ENCODE measurements around the gene ALDH3A2.
"Not testable (repeated sequence)": the region's sequence is repeated elsewhere in the genome, so short reads cannot be mapped to it uniquely, and the experiment has no call there.

The ALDH3A2 gene

DNA sequence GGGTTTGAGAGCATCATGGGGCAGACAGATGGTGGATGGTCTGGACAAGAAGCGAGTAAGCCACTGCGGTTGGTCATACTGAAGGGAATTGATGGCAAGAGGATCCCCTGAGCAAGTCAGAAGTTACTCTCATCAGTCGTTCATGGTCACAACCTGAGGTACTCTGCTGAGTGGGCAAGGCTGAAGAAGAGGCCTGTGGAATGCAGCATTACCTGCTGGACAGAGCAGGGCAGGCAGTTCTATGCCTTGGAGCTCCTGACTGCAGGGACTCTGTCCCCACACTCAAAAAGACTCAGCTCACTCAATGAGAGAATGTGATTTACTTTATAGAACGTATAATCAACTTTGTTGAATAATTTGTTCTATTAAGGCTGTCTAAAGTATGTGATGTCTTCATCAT is 28.3 kb downstream of the ALDH3A2 start:
- no peak overlapping the region for H3K4me3 ChIP-seq (replicated peaks in 1 of 2; ENCODE audit: low read depth in 2 of 2, low read length in 2 of 2)
- no peak for DNase-seq (ENCODE audit: low read depth in 2 of 2)
- TF ChIP-seq CTCF (IDR thresholded peaks at IDR 0.05; ENCODE audit: low read depth, low read length): no peak

- no peak for DNase-seq (ENCODE audit: low read depth in 2 of 2)
- H3K4me3 ChIP-seq (replicated peaks in 1 of 2; ENCODE audit: low read depth in 2 of 2, low read length in 2 of 2): no peak overlapping the region
- no peak for TF ChIP-seq CTCF (IDR thresholded peaks at IDR 0.05; ENCODE audit: low read depth, low read length)
These were observed 29.3 kb downstream of the ALDH3A2 start for GRCh38 chr17:19677736-19678379.

- no peak overlapping the region for H3K4me3 ChIP-seq (replicated peaks in 1 of 2; ENCODE audit: low read depth in 2 of 2, low read length in 2 of 2)
- no peak for TF ChIP-seq CTCF (IDR thresholded peaks at IDR 0.05; ENCODE audit: low read depth, low read length)
- DNase-seq (ENCODE audit: low read depth in 2 of 2): no peak
These were observed 30.3 kb downstream of the ALDH3A2 start for GRCh38 chr17:19678581-19679453.

DNA sequence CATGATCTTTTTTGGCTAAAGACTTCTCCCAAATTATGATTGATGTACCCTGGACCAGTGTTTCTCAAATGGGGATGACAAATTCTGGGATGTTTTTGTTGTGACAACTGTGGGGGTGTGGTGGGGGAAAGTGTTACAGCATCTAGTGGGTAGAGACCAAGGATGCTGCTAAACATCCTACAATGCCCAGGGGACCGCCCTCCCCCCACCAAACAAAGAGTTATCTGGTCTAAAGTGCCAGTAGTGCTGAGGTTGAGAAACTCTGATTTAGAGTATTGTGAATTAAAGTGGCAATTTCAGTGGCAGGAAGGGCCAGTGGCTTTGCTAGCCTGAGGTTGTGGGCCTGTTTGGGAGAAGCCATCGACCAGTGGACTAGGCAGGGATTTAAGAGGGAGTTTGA is 34.6 kb downstream of the ALDH3A2 start:
- TF ChIP-seq CTCF (IDR thresholded peaks at IDR 0.05; ENCODE audit: low read depth, low read length): no peak
- DNase-seq (ENCODE audit: low read depth in 2 of 2): no peak

GRCh38 chr17:19684909-19685580 is 36.5 kb downstream of the ALDH3A2 start:
- H3K4me3 ChIP-seq (replicated peaks in 1 of 2; ENCODE audit: low read depth in 2 of 2, low read length in 2 of 2); DNase-seq (ENCODE audit: low read depth in 2 of 2): not testable (repeated sequence)

More for the DNA sequence above, 34.6 kb downstream of the ALDH3A2 start:
- H3K4me3 ChIP-seq (replicated peaks in 1 of 2; ENCODE audit: low read depth in 2 of 2, low read length in 2 of 2): no peak overlapping the region

DNA sequence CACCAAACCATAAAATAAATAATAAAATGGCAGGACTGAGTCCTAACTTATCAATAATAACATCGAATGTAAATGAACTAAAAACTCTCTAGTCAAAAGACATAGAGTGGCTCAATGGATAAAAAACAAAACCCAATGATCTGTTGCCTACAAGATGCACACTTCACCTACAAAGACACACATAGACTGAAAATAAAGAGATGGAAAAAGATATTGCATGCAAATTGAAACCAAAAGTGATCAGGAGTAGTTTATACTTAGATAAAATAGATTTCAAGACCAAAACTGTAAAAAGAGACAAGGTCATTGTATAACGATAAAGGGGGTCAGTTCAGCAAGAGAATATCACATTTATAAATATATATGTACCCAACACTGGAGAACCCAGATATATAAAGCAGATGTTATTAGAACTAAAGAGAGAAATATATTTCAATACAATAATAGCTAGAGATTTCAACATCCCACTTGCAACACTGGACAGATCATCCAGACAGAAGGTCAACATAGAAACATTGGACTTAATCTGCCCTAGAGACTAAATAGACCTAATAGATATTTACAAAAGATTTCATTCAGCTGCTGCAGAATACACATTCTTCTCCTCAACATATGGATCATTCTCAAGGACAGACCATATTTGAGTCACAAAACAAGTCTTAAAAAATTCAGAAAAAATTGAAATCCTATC is 38.0 kb downstream of the ALDH3A2 start:
- H3K4me3 ChIP-seq (replicated peaks in 1 of 2; ENCODE audit: low read depth in 2 of 2, low read length in 2 of 2): no peak overlapping the region
- no peak for TF ChIP-seq CTCF (IDR thresholded peaks at IDR 0.05; ENCODE audit: low read depth, low read length)
- peak in 1 of 2 donors; percentile 12 for DNase-seq (ENCODE audit: low read depth in 2 of 2)
